Activated T-helper 1 cell treated with Interleukin-2 at 50 U/mL for 16 hours (primary cell): ENCODE measurements around the gene DNAH1.
A peak's percentile ranks its signal among the peaks of the same experiment; 100 is the strongest.
"Not testable (repeated sequence)": the region's sequence is repeated elsewhere in the genome, so short reads cannot be mapped to it uniquely, and the experiment has no call there.

Experiments
- DNase-seq: peaks from one replicate; pipeline ENCODE4 v3.0.0-alpha.2; 2020; ENCODE audit warnings: low read depth

Gene DNAH1

DNA sequence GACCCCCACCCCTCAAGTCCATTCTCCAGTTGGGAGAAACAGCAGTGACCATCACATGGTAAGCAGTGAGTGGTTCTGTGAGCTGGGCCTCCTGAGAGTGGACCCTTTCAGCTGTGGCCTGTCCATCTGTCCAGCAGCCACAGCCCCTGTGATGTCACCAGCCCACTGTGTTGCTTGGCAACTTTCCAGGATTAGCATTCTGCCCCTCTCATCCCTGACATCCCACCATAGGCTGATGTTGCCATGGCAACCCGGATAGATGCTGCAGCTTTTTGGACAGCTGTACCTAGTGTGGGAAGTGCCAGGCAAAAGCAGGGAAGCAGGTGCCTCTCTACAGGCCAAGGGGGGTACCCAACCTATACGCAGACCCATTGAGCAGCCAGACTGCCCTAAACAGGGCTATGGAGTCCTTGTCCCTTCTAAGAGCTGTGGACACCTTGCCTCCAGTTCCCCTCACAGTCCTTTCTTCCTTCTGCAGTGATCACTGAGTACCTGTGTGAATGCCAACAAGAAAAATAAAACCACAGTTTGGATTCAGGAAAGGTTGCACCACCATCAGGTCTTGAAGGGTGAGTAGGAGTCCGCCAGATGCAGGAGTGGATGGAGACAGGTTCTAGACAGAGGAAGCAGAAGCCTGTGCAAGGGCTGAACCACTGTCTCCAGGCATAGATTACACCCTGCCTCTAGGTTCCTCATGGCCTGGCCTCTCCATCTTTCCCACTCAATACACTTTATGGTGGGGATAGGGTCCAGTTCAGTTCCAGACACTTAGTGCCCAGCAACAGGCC is at the start of gene DNAH1:
Gene DNAH1, plus strand, starts transcription at position 343 of the 788 bp plus-strand sequence. CDS start 6,124 bp downstream, outside the sequence.
- DNase-seq = no peak

GRCh38 chr3:52268036-52268435 is 48.1 kb upstream of the DNAH1 start:
- DNase-seq = no peak

- no peak for DNase-seq
These were observed 46.3 kb upstream of the DNAH1 start for GRCh38 chr3:52269776-52270175.

- no peak for DNase-seq
These were observed 45.8 kb upstream of the DNAH1 start for GRCh38 chr3:52270252-52270754.

GRCh38 chr3:52272172-52272571 is 43.9 kb upstream of the DNAH1 start:
- not testable (repeated sequence) for DNase-seq

DNA sequence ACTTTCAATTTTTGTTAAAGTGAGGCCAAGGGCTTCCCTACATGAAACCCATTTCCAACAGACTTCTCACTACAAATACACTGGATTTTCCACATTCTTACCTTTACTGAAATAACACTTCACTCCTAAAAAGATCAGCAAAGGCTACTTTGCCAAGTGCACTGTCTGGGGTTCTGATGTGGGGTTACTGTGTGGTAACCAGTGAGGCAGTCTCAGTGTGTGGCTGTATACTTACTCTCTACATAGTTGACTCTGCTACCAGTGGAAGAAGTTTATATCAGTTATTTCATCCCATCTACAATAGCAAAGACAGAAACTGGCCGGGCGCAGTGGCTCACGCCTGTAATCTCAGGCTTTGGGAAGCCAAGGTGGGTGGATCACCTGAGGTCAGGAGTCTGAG is 43.3 kb upstream of the DNAH1 start:
- DNase-seq = no peak

DNA sequence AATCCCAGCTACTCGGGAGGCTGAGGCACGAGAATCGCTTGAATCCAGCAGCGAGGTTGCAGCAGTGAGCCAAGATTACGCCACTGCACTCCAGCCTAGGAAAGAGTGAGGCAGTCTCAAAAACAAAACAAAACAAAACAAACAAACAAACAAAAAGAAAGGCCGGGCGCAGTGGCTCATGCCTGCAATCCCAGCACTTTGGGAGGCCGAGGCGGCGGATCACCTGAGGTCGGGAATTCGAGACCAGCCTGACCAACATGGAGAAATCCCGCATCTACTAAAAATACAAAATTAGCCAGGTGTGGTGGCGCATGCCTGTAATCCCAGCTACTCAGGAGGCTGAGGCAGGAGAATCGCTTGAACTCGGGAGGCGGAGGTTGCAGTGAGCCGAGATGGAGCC is 41.3 kb upstream of the DNAH1 start:
- not testable (repeated sequence) for DNase-seq

- DNase-seq = peak; percentile 58
These were observed 38.8 kb upstream of the DNAH1 start for GRCh38 chr3:52277071-52277964.

- DNase-seq = peak; percentile 57
These were observed 38.1 kb upstream of the DNAH1 start for GRCh38 chr3:52277972-52278509.

GRCh38 chr3:52278510-52279069 is 37.5 kb upstream of the DNAH1 start, which contains the start of gene WDR82:
Gene WDR82 (minus strand): TSS chr3:52278649. CDS start chr3:52278361, 288 bp downstream.
- peak; percentile 97 for DNase-seq

- DNase-seq = no peak
These were observed 36.5 kb upstream of the DNAH1 start for GRCh38 chr3:52279596-52279995.

- no peak for DNase-seq
These were observed 36.1 kb upstream of the DNAH1 start for GRCh38 chr3:52280050-52280461.

- peak; percentile 30 for DNase-seq
These were observed 33.9 kb upstream of the DNAH1 start for GRCh38 chr3:52281981-52282801.

DNA sequence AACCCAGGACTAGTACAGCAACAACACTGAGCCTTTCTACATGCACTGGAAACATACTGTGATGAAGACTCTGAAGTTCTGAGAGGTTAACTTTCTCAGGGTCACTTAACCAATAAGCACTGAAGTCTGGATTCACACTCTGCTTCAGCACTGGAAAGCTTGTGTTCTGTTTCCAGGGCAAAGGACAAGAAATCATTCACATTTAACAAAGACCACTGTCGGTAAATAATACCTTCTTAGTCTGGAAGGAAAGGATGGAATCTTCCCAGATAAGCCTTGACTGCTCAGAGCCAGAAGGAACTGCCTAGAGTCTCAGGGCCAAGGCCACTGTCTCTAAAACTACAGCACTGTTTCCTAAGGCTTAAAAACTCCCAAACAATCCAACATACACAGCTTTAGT is 32.8 kb upstream of the DNAH1 start:
- no peak for DNase-seq

- DNase-seq = not testable (repeated sequence)
These were observed 32.1 kb upstream of the DNAH1 start for GRCh38 chr3:52284051-52284450.

DNA sequence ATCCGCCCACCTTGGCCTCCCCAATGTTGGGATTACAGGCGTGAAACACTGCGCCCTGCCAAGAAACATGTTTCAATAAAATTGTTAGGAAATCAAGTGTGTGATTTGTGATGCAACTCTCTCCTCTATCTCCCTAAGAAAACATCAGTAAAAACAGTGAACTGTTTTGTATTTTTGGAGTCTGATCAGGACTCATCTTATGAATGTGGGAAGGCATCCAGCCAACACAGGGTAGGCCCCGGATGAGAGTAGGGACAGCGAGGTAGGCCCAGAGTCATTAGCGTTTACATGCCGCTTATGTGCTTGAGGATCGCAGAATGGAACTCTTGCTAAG is 29.4 kb upstream of the DNAH1 start:
- DNase-seq = no peak

GRCh38 chr3:52288674-52289073 is 27.4 kb upstream of the DNAH1 start:
- DNase-seq = no peak

DNA sequence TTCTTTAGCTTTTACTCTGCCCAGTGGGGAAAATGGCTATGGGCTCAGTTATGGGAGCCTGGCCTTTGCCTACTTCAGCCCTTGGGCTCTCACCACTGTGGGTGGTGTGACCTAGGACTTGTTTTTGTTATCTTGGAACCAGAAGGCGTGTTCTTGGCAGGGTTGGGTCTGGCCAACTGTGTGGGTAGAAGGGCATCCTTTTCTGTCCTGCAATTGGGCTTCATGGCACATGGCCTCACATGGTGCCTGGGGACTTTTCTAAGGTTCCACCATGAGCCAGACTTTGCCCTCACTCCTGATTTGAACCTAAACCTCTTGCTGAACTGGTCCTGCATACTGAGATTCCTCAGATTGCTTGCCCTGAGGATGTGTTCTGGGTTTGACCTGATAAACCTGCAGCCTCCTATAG is 26.8 kb upstream of the DNAH1 start:
- no peak for DNase-seq

GRCh38 chr3:52289747-52290595 is 26.1 kb upstream of the DNAH1 start:
- DNase-seq = no peak
